ENCODE measurements around the gene MRPS27. TPM values are rescaled to one million over a fixed set of nuclear protein-coding genes. Genes with fewer than 3 reads are reported as not detected.

The MRPS27 gene
- total and polyA plus RNA-seq, 9 of the 15 experiments (the other 6 are each of a cell fraction or from before 2014, with no cell fraction given): 73.6 to 144 (median 106) TPM

GRCh38 chr5:72281764-72282499 is 38.1 kb downstream of the MRPS27 start (continued):
- no peak for TF ChIP-seq E2F1 (CRISPR knock-in tag; IDR thresholded peaks at IDR 0.05)
- no peak for TF ChIP-seq ZNF324 (CRISPR knock-in tag; IDR thresholded peaks at IDR 0.05)
- no peak for TF ChIP-seq MCM7 (IDR thresholded peaks at IDR 0.05)
- TF ChIP-seq, protein P1, sequence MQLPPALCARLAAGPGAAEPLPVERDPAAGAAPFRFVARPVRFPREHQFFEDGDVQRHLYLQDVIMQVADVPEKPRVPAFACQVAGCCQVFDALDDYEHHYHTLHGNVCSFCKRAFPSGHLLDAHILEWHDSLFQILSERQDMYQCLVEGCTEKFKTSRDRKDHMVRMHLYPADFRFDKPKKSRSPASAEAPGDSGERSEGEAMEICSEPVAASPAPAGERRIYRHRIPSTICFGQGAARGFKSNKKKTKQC (CRISPR knock-in tag; IDR thresholded peaks at IDR 0.05): no peak
- TF ChIP-seq WHSC1 (IDR thresholded peaks at IDR 0.05; ENCODE audit: low read length): no peak
- TF ChIP-seq HMG20A (CRISPR knock-in tag; conservative IDR thresholded peaks at IDR 0.05): no peak
- no peak for TF ChIP-seq CBFB (CRISPR knock-in tag; IDR thresholded peaks at IDR 0.05)
- no peak; the same call in 1 of the 2 replicates for TF ChIP-seq ZBTB17 (CRISPR knock-in tag; IDR thresholded peaks at IDR 0.05)
- TF ChIP-seq, protein P2, sequence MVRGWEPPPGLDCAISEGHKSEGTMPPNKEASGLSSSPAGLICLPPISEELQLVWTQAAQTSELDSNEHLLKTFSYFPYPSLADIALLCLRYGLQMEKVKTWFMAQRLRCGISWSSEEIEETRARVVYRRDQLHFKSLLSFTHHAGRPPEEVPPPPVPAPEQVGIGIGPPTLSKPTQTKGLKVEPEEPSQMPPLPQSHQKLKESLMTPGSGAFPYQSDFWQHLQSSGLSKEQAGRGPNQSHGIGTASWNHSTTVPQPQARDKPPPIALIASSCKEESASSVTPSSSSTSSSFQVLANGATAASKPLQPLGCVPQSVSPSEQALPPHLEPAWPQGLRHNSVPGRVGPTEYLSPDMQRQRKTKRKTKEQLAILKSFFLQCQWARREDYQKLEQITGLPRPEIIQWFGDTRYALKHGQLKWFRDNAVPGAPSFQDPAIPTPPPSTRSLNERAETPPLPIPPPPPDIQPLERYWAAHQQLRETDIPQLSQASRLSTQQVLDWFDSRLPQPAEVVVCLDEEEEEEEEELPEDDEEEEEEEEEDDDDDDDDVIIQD (CRISPR knock-in tag; IDR thresholded peaks at IDR 0.05): no peak
- TF ChIP-seq CUX1 (CRISPR knock-in tag; IDR thresholded peaks at IDR 0.05): no peak
- no peak for TF ChIP-seq EWSR1 (IDR thresholded peaks at IDR 0.05; ENCODE audit: borderline replicate concordance, low read depth, partially characterized antibody)
- TF ChIP-seq ZNF655 (CRISPR knock-in tag; IDR thresholded peaks at IDR 0.05): no peak
- TF ChIP-seq ZNF785 (CRISPR knock-in tag; IDR thresholded peaks at IDR 0.05): no peak
